GM18505 (cell line): ENCODE data around the gene COG6.

ENCODE experiments used
- ATAC-seq: cut with Tn5 transposase; IDR thresholded peaks from one replicate; pipeline ENCODE4 v1.9.1; 2021; ENCODE audit not compliant: unreplicated experiment
- POLR2A ChIP-seq: IDR thresholded peaks from 4 replicates; pipeline ENCODE4 v1.6.1; 2011; ENCODE audit warnings: borderline replicate concordance; ENCODE audit not compliant: insufficient read depth, insufficient read length; ENCODE audit errors: extremely low read depth

The COG6 gene

DNA sequence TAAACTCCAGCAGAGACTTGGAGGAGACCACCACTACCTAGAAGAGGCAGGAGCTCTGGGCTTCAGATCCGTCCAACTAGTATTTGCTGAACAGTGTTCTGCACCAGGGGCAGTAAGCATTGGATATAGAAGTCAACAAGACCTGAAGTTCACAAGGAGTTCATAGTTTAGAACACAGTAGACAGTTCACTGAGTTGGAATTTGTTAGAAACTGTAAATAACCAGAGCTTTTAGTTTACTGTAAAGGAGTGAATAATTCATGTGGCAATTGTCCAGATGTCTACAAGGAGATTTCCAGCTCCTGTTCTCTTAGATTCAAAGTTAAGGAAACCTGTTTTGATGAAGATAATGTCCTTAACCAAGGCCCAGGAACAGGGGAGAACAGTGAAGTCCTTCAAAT is 128.9 kb downstream of the COG6 start:
- no peak for TF ChIP-seq POLR2A
- no peak for ATAC-seq

DNA sequence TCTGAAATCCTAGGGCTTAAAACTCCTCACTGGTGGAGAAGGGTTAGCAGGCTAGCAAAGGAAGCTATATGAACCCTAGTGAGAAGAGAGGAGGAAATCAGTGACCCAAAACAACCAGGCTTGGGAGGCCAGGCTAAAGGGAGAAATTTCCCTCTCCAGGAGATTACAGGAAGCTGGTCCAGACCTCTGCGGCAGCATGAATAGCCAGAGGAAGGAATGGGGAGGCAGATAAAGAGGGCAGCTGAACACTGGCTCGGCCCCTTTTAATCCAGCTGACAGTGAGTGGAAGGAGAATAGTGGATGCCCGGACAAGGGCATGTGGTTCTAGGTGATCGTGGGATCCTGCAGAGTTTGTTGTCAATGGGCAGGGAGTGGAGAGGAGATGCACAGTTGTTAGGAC is 130.6 kb downstream of the COG6 start:
- ATAC-seq, result no peak
- no peak for TF ChIP-seq POLR2A

DNA sequence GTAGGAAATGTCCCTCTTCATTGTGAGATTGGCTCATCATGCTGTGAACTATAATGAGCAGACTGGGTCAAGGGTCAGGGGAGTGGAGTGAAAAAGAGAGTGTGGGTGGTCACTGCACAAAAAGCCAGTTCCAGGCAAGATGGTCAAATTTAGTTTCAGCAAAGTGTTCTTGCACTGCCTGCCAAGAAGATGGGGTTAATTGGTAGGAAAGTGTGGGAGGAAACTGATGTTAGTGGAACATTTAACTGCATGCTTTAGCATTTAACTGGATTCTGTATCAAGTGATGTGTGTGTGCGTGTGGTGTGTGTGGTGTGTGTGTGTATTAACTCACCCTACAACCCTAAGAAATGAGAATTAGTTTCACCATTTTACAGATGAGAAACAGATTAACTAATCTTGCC is 131.6 kb downstream of the COG6 start:
- no peak for TF ChIP-seq POLR2A
- no peak for ATAC-seq

DNA sequence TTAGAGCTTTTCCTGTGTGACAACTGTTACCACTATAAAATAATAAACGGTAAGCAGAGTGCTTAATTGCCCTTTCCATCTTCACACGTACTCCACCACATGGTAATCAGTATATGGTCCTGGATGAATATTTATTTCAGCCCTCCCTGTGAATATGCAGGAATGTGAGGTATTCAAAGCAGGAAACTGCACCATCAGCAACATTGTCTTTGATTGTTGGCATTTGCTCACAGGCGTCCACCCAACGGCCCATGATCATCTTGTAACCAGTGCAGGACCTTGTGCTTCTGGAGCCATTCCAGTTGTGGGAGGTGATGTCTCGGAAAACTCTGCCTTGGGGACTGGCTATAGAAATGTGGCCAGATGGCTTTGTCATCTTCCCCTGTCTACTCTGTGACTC is 132.6 kb downstream of the COG6 start:
- TF ChIP-seq POLR2A, result no peak
- no peak for ATAC-seq

DNA sequence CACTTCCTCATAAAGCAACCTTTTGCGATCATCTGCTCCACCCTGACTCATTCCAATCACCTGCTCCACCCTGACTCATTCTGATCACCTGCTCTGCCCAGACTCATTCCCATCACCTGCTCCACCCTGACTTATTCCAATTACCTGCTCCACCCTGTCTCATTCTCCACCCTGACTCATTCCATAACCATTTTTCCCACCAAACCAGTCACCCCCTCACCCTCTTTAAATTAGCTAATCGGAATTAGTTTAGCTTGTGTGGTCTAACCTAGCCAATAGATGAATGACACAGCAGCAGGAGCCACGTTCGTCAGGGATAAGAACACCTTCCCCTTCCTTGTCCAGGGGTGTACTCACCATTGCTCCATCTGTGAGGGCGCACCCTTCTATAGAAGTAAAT is 134.0 kb downstream of the COG6 start:
- TF ChIP-seq POLR2A, result no peak
- no peak for ATAC-seq
